EL (cell line): ENCODE measurements around the gene ZYG11B.
"Not testable (repeated sequence)": the region's sequence is repeated elsewhere in the genome, so short reads cannot be mapped to it uniquely, and the experiment has no call there.

Source experiments
- DNase-seq: peaks from one replicate; pipeline ENCODE4 v3.0.0-alpha.2; 2016

ZYG11B gene

DNA sequence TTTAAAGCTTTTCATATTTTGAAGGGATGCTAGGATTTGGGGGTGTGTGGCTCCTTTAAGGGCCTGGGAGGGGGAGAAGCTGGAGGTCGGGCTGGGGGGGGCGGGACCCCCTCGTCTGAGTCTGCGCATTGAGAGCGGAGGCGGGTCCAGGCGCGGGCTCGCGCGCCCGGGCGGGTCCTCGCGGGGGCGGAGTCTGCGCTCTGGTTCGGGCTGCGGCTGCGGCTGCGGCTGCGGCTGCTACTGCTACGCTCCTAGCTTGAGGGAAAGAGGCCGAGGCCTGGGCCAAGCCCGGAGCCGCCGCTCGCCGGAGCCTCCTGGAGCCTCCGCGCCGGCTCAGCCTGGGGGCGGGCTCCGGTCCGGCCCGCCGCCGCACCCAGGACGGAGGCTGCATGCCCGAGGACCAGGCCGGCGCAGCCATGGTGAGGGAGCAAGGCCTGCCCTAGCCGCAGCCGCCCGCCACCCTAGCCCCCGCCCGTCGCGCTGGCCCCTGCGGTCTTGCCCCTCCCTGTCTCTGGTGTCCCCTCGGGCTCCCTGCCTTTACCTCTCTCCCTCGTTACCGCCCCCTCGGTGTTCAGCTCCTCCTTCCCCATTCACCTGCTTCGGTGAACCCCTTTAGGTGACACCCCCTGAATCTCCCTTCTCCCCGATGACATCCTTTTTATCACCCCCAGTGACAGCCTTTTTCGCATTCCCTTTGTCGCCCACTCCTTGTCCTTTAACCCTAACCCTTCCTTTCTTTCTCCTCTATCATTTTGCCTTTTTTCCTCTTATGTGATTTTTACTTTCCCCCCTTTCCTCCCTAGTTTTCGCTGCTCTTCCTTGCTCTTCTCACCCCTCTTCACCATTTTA, at the start of gene ZYG11B:
TSS of gene ZYG11B (plus strand) at position 189 of the 849 bp plus-strand sequence. CDS start at position 390, 201 bp downstream.
- peak; percentile 89 for DNase-seq

DNA sequence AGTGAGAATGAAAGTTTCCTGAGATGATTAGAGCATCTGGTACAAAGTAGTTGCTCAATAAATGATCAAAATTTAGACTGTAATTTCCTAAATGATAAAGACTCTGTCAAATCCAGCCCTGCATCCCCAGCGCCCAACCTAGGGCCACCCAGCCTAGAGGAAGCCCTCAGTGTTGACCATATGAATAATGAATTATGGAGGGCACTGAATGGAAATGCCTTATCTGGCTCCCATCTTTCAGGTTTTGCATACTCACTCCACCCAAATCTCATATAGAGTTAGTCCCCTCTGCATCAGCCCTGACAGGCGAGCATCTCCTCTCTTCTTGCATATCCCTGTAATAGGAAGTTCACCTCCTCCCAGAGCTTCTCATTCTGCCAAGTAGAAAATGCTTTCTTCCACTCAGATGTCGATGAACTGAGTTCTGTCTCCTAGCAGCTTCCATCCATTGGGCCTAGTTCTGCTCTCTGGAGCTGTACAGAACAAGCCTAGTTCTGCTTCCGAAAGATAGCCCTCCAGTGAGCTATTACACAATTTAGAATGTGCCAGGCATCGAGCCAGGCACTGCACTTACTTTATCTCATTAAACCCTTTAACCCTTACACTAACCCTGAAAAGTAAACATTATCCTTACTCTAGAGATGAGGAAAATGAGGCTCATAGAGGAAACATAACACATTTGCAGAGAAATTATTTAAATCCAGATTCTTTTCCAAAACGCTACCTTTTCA, 49.0 kb upstream of the ZYG11B start:
- no peak for DNase-seq

DNA sequence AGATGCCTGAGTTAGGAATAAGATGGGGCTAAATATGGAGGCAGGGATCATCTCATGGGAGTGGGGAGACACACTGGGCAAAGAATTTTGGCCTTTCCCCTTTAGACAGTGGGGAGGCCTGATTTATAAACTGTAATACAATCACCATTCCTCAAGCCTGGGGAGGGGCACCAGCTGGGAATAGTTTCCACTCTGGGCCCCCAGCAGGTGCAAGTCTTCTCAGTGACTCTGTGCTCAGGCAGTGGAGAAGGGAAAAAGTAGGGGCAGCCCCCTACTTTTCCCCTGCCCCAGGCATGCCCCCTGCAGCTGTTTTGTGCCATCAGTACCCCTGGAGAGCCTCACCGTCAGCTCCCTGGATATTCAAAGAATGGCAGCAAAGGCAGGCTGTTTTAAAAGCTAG, 47.2 kb upstream of the ZYG11B start:
- DNase-seq: no peak

DNA sequence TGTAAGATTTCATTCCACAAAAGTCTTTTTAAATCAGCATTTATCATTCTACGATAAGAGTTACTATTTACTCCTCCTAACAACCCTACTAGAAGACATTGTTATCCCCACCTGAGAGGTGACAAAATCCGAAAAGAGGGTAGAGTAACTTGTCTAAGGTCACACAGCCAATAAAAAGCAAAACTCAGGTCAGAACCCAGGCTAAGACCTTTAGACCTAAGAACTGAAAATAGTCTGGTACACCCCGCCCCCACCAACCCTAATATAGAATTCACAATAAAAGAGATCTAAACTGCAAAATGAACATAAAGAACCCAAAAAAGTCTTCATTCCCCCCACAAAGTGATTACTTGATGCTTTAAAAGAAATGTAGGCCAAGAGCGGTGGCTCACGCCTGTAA, 46.8 kb upstream of the ZYG11B start:
- DNase-seq: no peak

DNA sequence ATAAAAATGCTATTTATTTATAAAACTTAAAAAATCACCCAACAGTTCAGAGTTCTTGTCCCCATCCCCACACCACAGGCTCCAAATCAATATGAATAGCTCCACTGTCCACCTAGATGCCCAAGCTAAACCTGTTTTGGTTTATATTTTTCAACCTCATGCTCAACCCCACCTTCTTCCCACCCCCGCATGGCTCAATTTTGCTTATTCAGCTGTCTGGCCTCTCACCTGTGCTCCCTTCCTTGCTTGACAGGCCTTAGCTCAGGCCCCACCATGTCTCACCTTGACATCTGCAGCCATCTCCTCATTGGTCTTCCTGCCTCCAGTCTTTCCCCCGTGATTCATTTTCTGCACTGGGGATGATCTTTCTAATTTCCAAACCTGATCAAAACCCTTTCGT, 45.9 kb upstream of the ZYG11B start:
- DNase-seq: no peak

DNA sequence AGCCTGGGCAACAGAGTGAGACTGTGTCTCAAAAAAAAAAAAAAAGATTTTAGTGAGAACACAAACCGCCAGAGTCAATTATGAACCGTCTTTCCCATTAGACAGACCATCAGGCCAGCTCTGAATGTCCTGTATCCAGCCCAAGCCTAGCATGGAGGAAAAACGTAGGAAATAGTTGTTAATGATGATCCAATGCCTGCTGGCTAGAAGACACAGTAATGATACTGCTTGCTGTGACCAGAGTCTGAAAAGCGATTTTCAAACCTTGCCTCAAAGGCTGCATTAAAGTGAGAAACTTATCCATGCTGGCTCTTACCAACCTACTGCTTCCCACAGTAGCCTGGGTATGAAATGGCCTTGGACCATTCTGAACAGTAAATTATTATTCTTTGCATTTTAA, 45.1 kb upstream of the ZYG11B start:
- DNase-seq: no peak

DNA sequence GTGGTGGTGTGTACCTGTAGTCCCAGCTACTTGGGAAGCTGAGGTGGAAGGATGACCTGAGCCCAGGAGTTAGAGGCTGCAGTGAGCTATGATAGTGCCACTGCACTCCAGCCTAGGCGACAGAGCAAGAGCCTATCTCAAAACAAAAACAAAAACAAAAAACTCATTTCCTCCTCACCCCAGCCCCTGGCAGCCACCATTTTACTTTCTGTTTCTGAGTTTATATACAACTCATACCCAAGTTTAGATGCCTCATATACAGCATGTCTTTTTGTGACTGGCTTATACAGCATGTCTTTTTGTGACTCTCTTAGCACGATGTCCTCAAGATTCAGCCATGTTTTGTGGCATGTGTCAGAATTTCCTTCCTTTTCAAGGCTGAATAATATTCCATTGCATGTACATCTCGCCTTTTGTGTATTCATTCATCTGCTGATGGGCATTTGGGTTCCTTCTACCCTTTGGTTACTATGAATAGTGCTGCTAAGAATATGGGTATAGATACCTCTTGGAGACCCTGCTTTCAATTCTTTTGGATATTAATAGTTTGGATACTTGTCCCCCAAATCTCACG, 42.8 kb upstream of the ZYG11B start:
- no peak for DNase-seq

DNA sequence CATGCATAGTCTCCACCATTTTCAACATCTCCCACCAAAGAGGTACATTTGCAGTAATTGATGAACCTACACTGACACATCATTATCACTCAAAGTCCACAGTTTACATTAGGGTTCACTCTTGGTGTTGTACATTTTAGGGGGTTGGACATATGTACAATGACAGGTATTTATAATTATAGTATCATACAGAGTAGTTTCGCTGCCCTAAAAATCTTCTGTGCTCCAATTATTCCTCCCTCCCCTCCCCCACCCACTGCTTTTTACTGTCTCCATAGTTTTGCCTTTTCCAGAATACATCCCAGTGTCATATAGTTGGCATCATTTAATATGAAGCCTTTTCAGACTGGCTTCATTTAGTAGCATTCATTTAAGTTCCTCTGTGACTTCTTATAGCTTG, 41.7 kb upstream of the ZYG11B start:
- DNase-seq: no peak

DNA sequence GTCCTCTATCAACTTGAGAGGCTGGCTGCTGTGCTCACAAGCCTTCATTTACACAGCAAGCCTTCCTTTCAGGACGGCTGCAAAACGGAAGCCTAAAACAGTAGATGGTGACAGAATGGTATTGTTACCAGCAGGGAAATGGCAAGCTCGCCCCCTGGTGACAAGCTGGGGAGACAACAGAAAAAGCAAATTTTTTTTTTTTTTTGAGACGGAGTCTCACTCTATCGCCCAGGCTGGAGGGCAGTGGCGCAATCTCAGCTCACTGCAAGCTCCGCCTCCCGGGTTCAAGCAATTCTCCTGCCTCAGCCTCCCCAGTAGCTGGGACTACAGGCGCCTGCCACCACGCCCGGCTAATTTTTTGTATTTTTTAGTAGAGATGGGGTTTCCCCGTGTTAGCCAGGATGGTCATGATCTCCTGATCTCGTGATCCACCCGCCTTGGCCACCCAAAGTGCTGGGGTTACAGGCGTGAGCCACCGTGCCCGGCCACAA, 39.9 kb upstream of the ZYG11B start:
- DNase-seq: peak; percentile 62

DNA sequence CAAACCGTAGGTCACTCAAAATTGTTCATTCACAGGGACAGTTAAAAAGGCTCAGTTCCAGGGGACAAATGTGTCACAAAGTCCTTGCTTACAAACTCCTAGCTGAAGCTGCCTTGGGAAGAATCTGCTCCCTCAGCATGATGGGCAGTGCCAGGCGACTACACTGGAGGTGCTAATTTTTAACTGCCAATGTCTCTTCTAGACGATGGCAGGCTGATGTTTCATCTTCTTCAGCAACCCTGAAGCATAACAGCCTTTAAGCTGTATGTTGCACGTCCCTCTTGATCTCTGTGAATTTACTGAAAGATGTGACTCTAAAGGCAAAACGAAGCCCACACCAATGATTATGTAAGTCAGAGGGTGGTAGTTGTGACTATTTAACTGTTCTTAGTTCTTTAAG, 39.4 kb upstream of the ZYG11B start:
- no peak for DNase-seq

DNA sequence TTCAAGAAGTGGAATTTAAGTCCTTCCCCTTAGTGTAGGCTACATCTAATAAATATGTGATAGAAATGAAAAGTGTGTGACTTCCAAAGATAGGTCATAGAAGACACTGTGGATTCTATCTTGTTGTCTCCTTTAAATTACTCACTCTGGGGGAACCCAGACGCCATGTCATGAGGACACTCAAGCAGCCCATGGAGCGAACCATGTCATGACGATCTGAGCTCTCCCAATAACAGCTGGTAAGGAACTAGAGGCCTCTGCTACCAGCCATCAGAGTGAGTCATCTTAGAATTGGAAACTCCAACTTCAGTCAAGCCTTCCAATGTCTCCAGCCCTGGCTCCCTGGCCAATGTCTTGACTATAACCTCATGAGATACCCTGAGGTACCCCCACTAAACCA, 34.4 kb upstream of the ZYG11B start:
- peak; percentile 27 for DNase-seq

DNA sequence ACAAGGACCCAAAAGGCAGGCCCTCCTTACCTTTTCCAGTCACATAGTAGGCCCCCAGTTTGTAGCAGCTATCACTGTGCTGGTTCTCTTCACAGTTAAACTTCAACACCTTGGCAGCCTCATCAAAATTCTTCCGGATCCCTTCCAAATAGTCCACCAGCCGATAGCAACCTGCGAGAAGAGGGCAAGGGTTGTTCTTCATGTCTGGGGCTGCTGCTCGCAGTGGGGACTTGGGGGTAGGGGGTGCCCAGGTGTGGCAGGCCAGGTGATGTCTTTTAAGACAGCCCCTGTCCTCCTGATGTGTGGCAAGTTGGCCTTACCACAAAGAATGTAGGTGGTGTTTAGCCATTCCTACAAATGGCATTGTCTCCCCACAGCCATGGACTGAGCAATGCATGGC, 33.6 kb upstream of the ZYG11B start:
- DNase-seq: no peak

DNA sequence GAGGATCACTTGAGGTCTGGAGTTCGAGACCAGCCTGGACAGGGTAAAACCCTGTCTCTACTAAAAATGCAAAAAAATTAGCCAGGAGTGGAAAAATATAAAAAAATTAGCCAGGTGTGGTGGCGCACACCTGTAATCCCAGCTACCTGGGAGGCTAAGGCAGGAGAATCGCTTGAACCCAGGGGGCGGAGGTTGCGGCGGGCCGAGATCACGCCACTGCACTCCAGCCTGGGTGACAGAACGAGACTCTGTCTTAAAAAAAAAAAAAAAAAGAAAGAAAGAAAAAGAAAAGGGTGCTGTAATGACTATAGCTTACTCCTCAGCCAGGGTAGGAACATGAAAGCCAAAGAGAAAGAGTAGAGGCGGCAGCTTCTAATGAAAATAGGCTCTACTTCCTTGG, 32.9 kb upstream of the ZYG11B start:
- not testable (repeated sequence) for DNase-seq

DNA sequence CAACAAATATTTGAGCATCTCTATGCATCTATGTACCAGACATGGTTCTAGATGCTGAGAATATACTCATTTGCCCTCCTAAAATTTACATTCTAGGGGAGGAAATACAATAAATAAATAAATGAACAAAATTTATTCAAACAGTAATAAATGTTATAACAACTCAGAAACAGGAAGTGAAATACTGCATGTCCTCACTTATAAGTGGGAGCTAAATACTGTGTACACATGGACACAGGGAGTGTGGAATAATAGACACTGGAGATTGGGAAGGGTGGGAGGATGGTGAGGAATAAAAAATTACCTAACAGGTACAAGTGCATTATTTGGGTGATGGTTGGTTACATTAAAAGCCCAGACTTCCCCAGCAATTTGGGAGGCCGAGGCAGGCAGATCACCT, 32.4 kb upstream of the ZYG11B start:
- DNase-seq: no peak

DNA sequence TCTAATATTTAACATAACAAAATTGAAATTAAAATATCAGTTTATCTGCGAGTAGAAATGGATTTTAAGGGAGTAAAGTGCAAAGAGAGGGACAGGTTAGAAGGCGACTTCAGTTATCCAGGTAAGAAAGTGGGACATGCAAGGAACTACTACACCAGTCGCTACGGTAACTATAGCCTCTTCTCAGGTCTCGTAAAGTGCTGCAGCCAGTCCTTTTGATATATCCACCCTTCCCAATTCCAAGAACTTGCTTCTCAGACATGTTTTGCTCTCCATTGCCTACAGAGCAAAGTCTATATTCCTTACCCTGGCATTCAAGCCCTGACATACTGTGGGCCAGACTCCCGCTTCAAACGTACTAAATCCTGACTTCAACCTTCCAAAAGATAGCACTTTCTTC, 30.6 kb upstream of the ZYG11B start:
- DNase-seq: no peak

DNA sequence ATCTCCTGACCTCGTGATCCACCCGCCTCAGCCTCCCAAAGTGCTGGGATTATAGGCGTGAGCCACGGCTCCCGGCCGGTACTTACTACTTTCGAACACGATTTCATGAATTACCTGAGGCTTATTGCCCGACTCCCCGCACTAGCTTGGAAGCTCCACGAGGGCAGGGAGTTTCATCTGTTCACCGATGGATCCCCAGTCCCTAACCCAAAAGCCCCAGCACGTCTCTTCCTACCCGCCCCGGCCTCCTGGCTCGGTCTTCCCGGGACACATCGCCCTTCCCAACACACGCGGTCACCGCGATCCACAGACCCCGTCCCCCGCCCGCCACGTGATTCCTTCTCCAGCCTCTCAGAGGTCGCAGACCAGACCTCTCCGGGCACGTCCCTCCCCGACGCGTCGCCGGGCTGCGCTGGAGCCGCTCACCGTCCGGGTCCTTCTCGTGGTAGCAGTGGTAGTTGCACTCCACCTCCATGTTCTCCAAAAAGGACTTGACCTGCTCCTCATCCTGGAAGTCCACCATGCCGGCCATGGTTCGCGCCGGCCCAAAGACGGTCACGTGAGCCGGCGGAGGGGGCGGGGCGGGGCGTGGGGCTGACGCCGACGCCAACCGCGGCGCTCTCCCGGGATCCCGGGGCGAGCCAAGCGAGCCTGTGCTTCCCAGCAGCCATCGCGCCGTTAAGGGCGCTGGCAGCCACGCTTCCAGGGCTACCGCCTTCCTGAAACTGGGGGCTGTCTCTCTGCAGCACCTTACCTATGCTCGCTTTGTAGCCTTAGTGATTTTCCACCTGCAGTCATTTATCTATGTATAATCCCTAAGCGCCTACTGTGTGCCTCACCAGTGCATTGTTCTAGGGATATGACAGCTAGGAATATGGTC, 28.2 kb upstream of the ZYG11B start, which contains the start of gene COA7:
TSS of gene COA7 (minus strand) at position 553 of the 880 bp plus-strand sequence. CDS start at position 532, 21 bp downstream.
- peak; percentile 85 for DNase-seq

DNA sequence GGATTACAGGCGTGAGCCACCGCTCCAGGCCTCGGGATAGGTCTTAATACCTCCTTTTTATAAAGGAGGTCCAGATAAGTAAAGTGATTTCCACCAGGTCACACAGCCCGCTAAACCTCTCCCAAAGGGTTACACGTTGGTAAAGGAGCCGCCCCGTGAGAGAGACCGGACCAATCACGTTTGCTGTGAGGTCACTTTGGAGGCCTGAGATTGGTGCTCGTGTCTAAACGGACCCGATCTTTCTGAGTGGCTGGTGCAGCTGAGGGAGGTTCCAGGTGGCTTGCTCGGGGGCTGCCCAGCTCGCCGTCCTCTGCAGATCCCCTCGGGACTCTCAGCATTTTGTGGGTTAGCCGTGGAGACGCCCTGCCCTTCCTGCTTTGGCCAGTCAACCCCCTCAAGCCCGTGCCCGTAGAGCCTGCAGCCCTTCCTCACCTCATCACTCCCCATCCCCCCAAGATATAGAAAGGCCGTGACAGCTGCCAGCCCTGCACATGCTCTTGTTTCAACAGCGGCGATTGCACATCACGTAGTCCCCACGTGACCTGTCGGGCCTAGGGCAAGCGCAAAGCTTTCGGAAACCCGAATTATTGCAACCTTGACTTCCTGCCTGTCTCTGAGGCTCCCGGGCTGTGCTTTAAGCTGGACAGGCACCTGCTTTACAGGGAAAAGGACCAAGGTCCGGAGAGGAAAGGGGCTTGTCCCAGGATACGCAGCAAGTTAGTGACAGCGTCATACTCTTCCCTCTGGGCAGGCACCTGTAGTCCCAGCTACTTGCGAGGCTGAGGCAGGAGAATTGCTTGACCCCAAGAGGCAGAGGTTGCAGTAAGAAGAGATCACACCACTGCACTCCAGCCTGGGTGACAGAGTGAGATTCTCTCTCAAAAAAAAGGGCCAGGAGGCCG, 23.1 kb upstream of the ZYG11B start:
- DNase-seq: peak; percentile 88

DNA sequence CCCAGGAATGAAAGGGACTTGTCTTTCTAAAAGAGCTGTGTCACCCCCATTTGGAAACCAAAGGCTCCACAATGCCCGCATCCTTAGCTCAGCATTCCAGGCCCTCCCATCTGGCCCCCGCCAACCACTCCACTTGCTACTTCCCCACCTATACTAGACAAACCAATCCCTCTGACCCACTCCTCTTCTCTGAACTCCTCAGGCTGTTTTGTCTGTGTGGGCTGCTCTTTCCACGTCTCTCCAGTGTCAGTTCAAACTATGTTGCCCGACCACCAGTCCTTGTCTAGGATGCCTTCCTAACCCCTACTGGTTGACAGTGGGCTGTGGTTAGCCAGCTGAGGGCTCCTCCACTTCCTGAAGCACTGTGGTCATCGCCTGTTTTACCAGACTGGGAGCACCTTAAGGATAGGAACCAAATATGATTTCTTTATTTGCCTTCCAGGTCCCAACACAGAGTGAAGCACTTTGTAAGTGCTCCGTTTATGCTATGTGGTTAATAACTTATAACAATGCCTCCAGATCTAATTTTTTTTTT, 20.1 kb upstream of the ZYG11B start:
- no peak for DNase-seq

DNA sequence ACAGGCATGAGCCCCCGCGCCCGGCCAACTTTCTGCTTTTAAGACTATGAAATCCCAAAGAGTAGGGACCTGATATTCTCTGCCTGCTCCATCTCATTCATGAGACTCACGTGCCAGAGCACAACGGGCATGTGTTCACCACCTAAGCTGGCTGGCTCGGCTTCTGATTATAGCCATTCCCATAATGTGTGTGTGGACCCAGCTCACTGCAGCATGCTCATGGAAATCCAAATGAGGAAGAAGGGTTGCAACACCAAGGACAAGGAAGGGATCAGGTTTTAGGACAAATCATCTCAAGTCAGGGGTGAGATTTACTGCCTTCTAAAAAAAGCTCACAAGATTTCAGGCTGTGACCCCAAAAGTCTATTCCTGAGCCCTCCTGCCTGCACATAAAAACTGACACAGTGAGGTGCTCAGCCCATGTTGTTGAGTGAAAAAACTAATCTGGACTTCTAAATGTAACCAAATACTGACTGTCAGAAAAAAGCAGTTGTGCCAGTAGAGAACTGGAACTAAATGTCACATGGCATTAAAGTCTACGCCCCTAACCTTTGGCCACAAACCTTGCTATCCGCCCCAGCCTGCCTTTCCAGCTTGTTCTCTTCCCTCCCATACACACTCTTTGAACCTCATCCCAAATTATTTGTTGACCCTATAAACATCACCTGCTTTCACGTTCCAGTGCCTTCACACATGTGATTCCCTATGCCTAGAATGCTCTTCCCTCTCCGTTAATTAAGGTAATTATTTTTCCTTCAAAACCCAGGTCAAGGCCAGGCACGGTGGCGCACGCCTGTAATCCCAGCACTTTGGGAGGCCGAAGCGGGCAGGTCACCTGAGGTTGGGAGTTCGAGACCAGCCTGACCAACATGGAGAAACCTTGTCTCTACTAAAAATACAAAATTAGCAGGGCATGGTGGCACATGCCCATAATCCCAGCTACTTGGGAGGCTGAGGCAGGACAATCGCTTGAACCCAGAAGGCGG, 19.0 kb upstream of the ZYG11B start:
- DNase-seq: no peak
